Sigmoid colon (tissue), 4 donors: ENCODE measurements around the gene DHRS7.

Experiments
- POLR2A ChIP-seq, 2 donors: fragments of 450-650 bp; IDR thresholded peaks; one replicate each; pipeline ENCODE4 v1.6.1; 2016; ENCODE audit warnings: antibody characterized with exemption in 2 of 2, mild to moderate bottlenecking in 2 of 2, moderate library complexity in 2 of 2
- POLR2AphosphoS5 ChIP-seq, 4 donors: sonication (generic); formaldehyde crosslinking; IDR thresholded peaks; one replicate each; pipeline ENCODE4 v1.6.1; 2017; ENCODE audit warnings: antibody characterized with exemption in 4 of 4
- TF ChIP-seq, protein P1 (sequence below), 4 experiments: fragments of 450-650 bp in 3 of 4; fragments of 200-600 bp in 1 of 4; IDR thresholded peaks; one replicate each; pipeline ENCODE4 v1.5.1; 2016 to 2019; ENCODE audit warnings: antibody characterized with exemption in 4 of 4, mild to moderate bottlenecking in 3 of 4, moderate library complexity in 2 of 4

DNA sequence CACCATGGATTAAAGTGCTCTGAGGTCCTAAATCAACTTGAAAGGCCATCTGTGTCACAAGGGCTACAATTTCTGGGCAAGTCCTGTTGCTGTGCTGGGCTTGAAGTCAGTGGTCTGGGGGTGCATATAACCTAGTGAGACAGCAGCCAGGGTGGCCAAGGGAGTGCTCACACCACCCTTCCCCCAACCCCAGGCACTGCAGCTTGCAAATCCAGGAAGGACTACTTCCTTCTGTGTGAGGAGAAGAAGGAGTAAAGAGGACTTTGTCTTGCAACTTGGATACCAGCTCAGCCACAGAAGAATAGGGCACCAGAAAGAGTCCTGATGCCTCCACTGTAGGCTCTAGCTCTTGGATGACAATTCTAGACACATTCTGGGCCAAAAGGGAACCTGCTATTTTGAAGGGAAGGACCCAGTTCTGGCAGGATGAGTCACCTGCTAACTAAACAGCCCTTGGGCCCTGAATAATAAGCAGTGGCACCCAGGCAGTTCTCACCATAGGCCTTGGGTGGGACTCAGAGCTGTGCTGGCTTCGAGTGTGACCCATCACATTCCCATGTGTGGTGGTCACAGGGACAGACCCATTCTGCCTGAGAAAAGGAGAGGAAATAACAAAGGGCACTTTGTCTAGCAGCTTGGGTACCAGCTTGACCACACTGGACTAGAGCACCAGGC lies 32.6 kb upstream of the DHRS7 start:
- TF ChIP-seq, protein P1, sequence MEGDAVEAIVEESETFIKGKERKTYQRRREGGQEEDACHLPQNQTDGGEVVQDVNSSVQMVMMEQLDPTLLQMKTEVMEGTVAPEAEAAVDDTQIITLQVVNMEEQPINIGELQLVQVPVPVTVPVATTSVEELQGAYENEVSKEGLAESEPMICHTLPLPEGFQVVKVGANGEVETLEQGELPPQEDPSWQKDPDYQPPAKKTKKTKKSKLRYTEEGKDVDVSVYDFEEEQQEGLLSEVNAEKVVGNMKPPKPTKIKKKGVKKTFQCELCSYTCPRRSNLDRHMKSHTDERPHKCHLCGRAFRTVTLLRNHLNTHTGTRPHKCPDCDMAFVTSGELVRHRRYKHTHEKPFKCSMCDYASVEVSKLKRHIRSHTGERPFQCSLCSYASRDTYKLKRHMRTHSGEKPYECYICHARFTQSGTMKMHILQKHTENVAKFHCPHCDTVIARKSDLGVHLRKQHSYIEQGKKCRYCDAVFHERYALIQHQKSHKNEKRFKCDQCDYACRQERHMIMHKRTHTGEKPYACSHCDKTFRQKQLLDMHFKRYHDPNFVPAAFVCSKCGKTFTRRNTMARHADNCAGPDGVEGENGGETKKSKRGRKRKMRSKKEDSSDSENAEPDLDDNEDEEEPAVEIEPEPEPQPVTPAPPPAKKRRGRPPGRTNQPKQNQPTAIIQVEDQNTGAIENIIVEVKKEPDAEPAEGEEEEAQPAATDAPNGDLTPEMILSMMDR (IDR thresholded peaks at IDR 0.05): no peak
- TF ChIP-seq POLR2AphosphoS5 (IDR thresholded peaks at IDR 0.05): no peak
- TF ChIP-seq POLR2A (IDR thresholded peaks at IDR 0.05): no peak
